Thymus (tissue), 11 donors: ENCODE data around the gene CTNNA3. TPM values are rescaled to one million over a fixed set of nuclear protein-coding genes. Genes with fewer than 3 reads are reported as not detected.

Source experiments
- DNase-seq, 9 donors: peaks; one replicate each; pipeline ENCODE4 v3.0.0-alpha.2; 2013; ENCODE audit warnings: low spot score in 9 of 9, low read depth in 6 of 9, missing footprints in 1 of 9
- H3K27ac ChIP-seq, 2 donors: one replicate each; pipeline ENCODE4 v1.5.1; 2013; ENCODE audit warnings: control low read depth in 1 of 2, low read depth in 1 of 2, low read length in 1 of 2, mild to moderate bottlenecking in 1 of 2, moderate library complexity in 1 of 2
- H3K27me3 ChIP-seq, 2 donors: one replicate each; pipeline ENCODE4 v1.5.1; 2013; ENCODE audit warnings: low read length in 1 of 2; ENCODE audit not compliant: control insufficient read depth in 2 of 2, insufficient read depth in 1 of 2
- H3K36me3 ChIP-seq, 2 donors: one replicate each; pipeline ENCODE4 v1.5.1; 2013; ENCODE audit warnings: low read length in 1 of 2, mild to moderate bottlenecking in 1 of 2, moderate library complexity in 1 of 2; ENCODE audit not compliant: control insufficient read depth in 2 of 2, insufficient read depth in 2 of 2
- H3K4me1 ChIP-seq, 2 donors: one replicate each; pipeline ENCODE4 v1.5.1; 2013; ENCODE audit warnings: low read length in 2 of 2; ENCODE audit not compliant: control insufficient read depth in 2 of 2, insufficient read depth in 2 of 2
- H3K4me3 ChIP-seq, 2 donors: one replicate each; pipeline ENCODE4 v1.5.1; 2013; ENCODE audit warnings: low read length in 2 of 2, control low read depth in 1 of 2, mild to moderate bottlenecking in 1 of 2
- H3K9me3 ChIP-seq, 2 donors: one replicate each; pipeline ENCODE4 v1.5.1; 2013; ENCODE audit warnings: low read length in 1 of 2, mild to moderate bottlenecking in 1 of 2; ENCODE audit not compliant: control insufficient read depth in 2 of 2, insufficient read depth in 1 of 2
- WGBS: extraction: QIAGEN DNeasy Blood & Tissue Kit; methylation state at CpG from one replicate; pipeline ENCODE4 v1.1.7; 2013; 5-methylcytosine and 5-hydroxymethylcytosine counted together
- polyA plus RNA-seq: library from polyadenylated mRNA; stranded (reverse); fragments of 200-250 nt; gene quantifications from one replicate; pipeline ENCODE4 v1.2.3, GENCODE V29; 2013
- total RNA-seq: library from RNA; stranded (reverse); fragments of 120-200 nt; gene quantifications from one replicate; pipeline ENCODE4 v1.2.4, GENCODE V29; 2013
- donor health status: healthy.

CTNNA3 gene
- total and polyA plus RNA-seq, 2 donors = 0.27 to 0.28 TPM

DNA sequence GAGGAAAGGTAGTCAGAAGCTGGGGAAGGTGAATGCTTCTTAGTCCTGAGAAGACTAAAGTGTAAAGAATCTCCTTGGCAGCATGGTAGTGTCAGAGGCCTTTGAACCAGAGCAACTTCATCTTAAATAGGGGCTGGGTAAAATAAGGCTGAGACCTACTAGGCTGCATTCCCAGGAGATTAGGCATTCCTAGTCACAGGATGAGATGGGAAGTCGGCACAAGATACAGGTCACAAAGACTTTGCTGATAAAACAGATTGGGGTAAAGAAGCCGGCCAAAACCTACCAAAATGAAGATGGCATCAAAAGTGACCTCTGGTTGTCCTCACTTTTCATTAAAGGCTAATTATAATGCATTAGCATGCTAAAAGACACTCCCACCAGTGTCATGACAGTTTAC is 418.6 kb downstream of the CTNNA3 start:
- 96% methylated on average over 2 of the region's 2 CpGs for WGBS
- Histone ChIP-seq H3K4me1 (no peaks in the 10 kb centered on the region), H3K36me3 (no peaks in the 10 kb centered on the region), H3K4me3 (no peak overlapping the region), H3K27ac (no peak overlapping the region), H3K9me3 (no peaks in the 10 kb centered on the region), H3K27me3 (no peaks in the 10 kb centered on the region)
- no peak for DNase-seq

DNA sequence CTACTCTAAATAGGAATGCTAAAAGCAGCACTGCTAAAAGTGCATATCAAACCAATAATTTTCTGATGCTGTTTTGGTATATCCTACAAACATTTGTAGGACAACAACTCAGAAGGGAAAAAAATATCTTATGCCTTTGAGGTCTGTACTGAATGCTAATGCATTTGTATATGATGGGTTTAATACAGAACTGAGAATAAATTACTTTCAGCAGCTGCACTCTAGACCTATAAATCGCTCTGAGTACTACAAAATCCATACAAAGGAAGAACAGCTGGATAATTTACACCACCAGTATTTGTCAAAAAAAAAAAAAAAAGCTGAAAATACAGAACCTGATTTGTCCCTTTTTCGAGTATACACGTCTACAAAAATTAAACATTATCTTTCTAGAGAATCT is 426.2 kb downstream of the CTNNA3 start:
- DNase-seq = no peak
- Histone ChIP-seq H3K4me3 (no peak overlapping the region), H3K9me3 (no peaks in the 10 kb centered on the region), H3K27me3 (no peaks in the 10 kb centered on the region), H3K4me1 (no peaks in the 10 kb centered on the region), H3K36me3 (no peaks in the 10 kb centered on the region), H3K27ac (no peak overlapping the region)
- WGBS = 94% methylated on average over 3 of the region's 3 CpGs

DNA sequence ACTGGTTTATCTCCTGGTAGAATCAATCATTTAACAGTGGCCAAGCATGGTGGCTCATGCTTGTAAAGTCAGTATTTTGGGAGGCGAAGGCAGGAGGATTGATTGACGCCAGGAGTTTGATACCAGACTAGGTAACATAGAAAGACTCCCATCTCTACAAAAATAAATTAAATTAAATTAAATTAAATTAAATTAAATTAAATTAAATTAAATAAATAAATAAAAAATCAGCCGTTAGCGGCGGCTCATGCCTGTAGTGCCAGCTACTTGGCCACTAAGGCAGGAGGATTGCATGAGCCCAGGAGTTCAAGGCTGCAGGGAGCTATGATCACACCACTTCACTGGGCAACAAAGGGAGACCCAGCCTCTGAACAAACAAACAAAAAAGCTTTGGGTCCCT is 427.8 kb downstream of the CTNNA3 start:
- H3K27ac ChIP-seq = no peak overlapping the region
- H3K4me1 ChIP-seq = no peaks in the 10 kb centered on the region
- 97% methylated on average over 5 of the region's 5 CpGs for WGBS
- no peak overlapping the region for H3K4me3 ChIP-seq
- no peak for DNase-seq
- no peaks in the 10 kb centered on the region for H3K9me3 ChIP-seq
- H3K27me3 ChIP-seq = no peaks in the 10 kb centered on the region
- H3K36me3 ChIP-seq = no peaks in the 10 kb centered on the region

DNA sequence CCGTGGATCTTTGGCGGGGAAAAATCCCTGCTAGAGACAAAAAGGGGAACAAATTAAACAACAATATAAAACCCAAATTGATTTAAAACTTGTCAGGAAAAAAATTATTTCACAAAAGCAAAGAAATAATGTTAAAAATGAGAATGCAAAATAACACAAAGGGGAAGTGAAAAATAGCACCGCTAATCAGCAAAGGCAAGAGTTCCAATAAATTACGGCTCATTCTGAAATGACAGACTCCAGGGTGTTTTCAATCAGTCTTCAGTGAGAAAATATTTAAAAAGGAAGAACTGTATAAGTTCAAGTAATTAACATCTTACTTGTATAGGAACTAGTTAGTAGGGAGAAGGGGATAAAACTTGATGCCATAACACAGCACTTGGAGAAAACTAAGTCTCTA is 433.3 kb downstream of the CTNNA3 start:
- Histone ChIP-seq H3K4me1 (no peaks in the 10 kb centered on the region), H3K4me3 (no peak overlapping the region), H3K27ac (no peak overlapping the region), H3K27me3 (no peaks in the 10 kb centered on the region), H3K9me3 (no peaks in the 10 kb centered on the region), H3K36me3 (no peaks in the 10 kb centered on the region)
- DNase-seq = no peak
- 6% methylated on average over 4 of the region's 4 CpGs for WGBS

DNA sequence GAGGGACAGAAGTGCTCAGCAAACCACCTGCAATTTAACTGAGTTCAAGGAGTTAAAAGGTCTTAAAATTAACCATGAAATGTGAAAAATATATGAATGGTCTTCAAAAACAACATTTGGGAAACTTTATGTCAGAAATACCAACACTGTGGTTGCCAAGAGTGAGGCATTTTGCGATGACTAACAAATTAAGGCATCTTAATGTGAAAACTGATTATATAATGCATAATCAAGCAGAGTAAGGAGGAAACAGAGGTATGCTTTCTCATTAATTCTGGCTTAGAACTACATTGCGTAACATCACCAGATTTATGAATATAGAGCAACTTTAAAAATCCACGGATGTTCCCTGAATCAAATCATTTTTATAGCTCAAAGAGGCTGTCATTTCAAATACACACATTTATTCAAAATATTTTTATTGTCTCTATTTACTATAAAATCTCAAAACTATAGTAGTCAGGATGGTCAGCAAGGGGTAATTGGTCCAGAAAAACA is 434.6 kb downstream of the CTNNA3 start:
- no peaks in the 10 kb centered on the region for H3K9me3 ChIP-seq
- no peak overlapping the region for H3K27ac ChIP-seq
- H3K27me3 ChIP-seq = no peaks in the 10 kb centered on the region
- no peak for DNase-seq
- no peaks in the 10 kb centered on the region for H3K4me1 ChIP-seq
- H3K36me3 ChIP-seq = no peaks in the 10 kb centered on the region
- WGBS = 95% methylated on average over 3 of the region's 3 CpGs
- H3K4me3 ChIP-seq = no peak overlapping the region

DNA sequence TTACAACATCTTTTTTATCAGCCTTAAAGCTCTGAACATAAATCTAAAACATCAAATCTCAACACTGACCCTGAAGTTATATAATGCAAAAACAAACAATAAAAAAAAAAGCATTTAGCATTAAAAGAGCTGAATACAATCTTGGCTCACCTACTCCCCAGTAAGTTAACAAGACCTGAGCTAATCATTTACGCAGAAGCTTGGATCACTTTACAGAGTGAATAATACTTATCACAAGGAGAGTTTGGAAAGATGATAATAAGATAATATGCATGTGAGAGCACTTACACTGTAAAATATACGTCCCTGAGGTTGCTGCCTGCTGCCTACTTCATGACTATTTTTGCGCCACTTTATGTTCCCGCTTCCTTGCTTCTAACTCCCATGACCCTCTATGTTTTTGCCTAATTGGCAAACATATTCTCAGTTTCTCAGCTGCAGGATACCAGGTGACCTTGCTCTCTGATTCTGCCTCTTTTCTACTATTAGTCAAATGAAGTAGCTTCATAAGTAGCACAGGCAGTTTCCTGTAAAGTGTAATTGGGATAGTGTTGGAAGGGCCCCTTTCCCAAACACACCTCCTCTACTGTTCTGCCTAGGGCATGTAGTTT is 436.6 kb downstream of the CTNNA3 start:
- Histone ChIP-seq H3K27me3 (no peaks in the 10 kb centered on the region), H3K9me3 (no peaks in the 10 kb centered on the region), H3K27ac (no peak overlapping the region), H3K36me3 (no peaks in the 10 kb centered on the region), H3K4me3 (no peak overlapping the region), H3K4me1 (no peaks in the 10 kb centered on the region)
- no peak for DNase-seq
- 94% methylated on average over 4 of the region's 4 CpGs for WGBS

DNA sequence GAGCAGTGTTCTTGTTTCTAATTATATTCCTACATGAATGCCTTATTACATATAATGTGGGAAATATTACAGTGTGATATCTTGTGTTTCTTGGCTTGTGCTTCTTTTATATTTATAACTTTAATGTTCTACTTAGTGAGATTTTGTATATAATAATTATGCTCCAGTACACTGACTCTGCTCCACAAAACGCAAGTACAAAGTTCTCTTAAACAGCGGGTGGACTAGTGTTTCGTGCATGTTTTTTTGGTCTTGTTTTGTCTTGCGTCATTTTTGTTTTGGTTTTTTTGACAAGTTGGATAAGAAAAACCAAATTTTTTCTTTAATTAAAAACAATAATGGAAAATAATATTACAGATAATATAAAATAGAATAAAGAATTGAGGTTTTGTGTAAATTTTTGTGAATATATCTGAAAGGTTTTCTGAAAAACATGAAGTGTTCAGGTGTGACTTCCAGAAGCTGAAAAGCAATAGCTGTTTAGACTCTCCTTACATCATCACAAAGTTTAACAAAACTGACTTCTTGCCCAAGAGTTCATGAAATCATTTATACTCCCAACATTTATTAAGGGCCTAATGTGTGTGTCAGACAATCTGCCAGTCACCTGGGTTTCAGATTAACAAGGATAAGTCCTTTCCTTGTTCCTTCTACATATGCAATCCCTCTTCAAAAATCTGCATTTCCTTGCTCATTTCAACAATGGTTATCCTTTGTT is 438.4 kb downstream of the CTNNA3 start:
- Histone ChIP-seq H3K27me3 (no peaks in the 10 kb centered on the region), H3K36me3 (no peaks in the 10 kb centered on the region), H3K4me3 (no peak overlapping the region), H3K9me3 (no peaks in the 10 kb centered on the region), H3K4me1 (no peaks in the 10 kb centered on the region), H3K27ac (no peak overlapping the region)
- DNase-seq = no peak
- 97% methylated on average over 4 of the region's 4 CpGs for WGBS

DNA sequence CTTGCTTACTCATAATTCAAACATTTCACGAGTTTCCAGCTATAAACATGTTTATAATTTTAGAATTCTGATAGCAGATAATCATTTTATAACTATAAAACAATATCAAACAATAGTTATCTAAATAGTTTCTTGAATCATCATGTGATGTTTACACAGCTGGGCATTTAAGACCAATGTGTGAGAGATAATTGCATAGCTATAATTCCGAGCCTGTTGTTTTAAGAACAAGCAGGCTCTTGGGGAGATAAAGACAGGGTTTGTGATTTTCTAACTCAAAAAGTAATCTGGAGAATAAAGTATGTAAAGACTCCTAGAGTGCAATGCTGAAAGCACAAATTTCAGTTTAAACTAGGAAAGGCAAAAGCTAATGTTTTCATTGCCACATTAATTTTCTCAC is 439.0 kb downstream of the CTNNA3 start:
- H3K9me3 ChIP-seq = no peaks in the 10 kb centered on the region
- no peaks in the 10 kb centered on the region for H3K36me3 ChIP-seq
- no peak overlapping the region for H3K4me3 ChIP-seq
- 79% methylated on average over 2 of the region's 2 CpGs for WGBS
- H3K27ac ChIP-seq = no peak overlapping the region
- H3K4me1 ChIP-seq = no peaks in the 10 kb centered on the region
- DNase-seq = no peak
- H3K27me3 ChIP-seq = no peaks in the 10 kb centered on the region

DNA sequence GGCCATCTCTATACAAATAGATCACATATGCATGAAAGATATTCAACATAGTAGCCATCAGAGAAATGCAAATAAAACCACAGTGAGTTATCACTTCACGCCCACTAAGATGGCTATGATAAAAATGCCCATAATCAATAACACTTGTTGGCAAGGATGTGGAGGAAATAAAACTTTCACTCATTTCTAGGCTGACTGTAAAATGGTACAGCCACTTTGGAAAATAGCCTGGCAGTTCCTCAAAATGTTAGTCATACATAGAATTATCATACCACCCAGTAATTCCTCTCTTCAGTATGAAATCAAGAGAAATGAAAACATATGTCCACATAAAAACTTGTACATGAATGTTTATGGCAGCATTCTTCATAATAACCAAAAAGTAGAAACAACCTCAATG is 445.3 kb downstream of the CTNNA3 start:
- DNase-seq = no peak
- 88% methylated on average over 1 of the region's 1 CpG for WGBS
- H3K9me3 ChIP-seq = no peaks in the 10 kb centered on the region
- H3K4me3 ChIP-seq = no peak overlapping the region
- H3K27me3 ChIP-seq = no peaks in the 10 kb centered on the region
- no peaks in the 10 kb centered on the region for H3K36me3 ChIP-seq
- no peak overlapping the region for H3K27ac ChIP-seq
- H3K4me1 ChIP-seq = no peaks in the 10 kb centered on the region
